Lower lobe of right lung (tissue), 2 donors: Measurements from ENCODE around the gene GRIP2. TPM values are rescaled to one million over a fixed set of nuclear protein-coding genes. Genes with fewer than 3 reads are reported as not detected.

Experiments
- ATAC-seq, 2 donors: fragments of 200-7000 bp; cut with Tn5 transposase; one replicate each; pipeline ENCODE4 v1.9.1; 2020 to 2022; ENCODE audit warnings: mild to moderate bottlenecking in 2 of 2, moderate library complexity in 2 of 2
- DNase-seq: peaks from one replicate; pipeline ENCODE4 v3.0.0-alpha.2; 2020
- H3K27ac ChIP-seq: fragments of 200-600 bp; one replicate; pipeline ENCODE4 v1.8.0; 2022
- H3K27me3 ChIP-seq: fragments of 200-600 bp; one replicate; pipeline ENCODE4 v1.8.0; 2022; ENCODE audit warnings: low read depth
- H3K36me3 ChIP-seq: fragments of 200-600 bp; one replicate; pipeline ENCODE4 v1.8.0; 2022; ENCODE audit warnings: mild to moderate bottlenecking
- H3K4me1 ChIP-seq: fragments of 200-600 bp; one replicate; pipeline ENCODE4 v1.8.0; 2022
- H3K4me3 ChIP-seq: fragments of 200-600 bp; one replicate; pipeline ENCODE4 v1.8.0; 2022; ENCODE audit warnings: mild to moderate bottlenecking
- H3K9me3 ChIP-seq: fragments of 200-600 bp; one replicate; pipeline ENCODE4 v1.8.0; 2022
- CTCF ChIP-seq: fragments of 200-600 bp; IDR thresholded peaks from one replicate; pipeline ENCODE4 v1.8.0; 2022; ENCODE audit warnings: antibody characterized with exemption, mild to moderate bottlenecking
- intact Hi-C: fragments of 100-400 bp; cut with DNase I; formaldehyde crosslinking; loops from one replicate; pipeline ENCODE4 v1.11.0; 2022
- total RNA-seq: library from RNA; stranded (reverse); fragmentation: NEBNext Ultra II Directional; extraction: Animal tissue kit (Norgen Biotek cat#: 25700); gene quantifications from one replicate; pipeline ENCODE4 v1.2.1, GENCODE V29; 2021
- donor health status: DM: no; HTN: yes; CAD: no; lungs with severe emphysema.

The GRIP2 gene
- total RNA-seq, 1 donor from 2014 or later = 1.1 TPM

DNA sequence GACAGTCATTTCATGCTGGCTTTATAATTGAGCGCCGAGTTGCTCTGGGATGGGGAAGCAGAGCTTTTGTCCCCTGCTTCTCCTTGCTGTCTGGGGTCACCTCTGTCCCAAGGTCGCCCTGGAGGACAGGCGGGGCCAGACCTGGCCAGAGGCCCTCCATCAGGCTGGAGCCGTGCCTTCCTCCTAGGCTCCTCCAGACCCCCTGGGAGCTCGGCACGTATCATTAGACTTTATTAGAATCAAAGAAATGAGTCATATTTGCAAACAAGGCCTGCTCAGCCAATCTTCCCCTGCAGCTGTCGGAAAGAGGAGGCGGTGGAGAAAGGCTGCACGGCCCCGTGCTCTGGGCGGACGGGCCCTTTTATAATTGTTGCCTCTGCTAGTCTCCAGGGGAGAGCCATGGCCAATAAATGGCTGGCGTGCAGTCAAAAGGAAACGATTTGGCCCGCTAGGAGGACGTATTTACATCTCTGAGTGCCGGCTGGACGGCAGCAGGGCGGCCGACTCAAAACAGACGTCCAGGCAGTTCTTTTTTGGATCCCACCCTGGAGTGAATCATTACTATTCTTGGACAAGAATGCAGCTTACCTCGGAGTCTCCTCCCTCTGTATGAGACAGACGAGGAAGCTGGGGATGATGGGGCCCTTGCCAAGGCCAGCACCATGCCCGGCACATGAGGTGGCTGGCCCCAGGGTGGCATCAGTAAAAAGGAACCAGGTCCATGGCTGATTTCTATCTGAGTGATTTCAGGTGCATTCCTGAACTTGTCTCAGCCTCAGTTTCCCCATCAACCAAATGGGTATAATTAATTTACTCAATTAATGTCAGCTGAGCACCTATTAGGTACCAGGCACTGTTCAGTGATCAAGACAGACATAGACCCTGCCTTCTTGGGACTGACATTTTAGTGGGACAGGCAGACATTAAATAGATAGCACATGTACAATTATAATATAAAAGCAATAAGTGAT lies 87.1 kb downstream of the GRIP2 start:
- Histone ChIP-seq H3K4me1 (peaks cover 40% of the 10 kb centered on the region), H3K9me3 (no peaks in the 10 kb centered on the region), H3K4me3 (no peak overlapping the region), H3K27me3 (no peaks in the 10 kb centered on the region), H3K27ac (peak overlapping the region; percentile 84), H3K36me3 (peaks cover 75% of the 10 kb centered on the region)
- intact Hi-C loops = no loop called here
- DNase-seq (peak; percentile 76), ATAC-seq (peak; percentile 79 to 86)
- no peak for TF ChIP-seq CTCF

- TF ChIP-seq CTCF = no peak
- no peaks in the 10 kb centered on the region for H3K9me3 ChIP-seq
- peak; percentile 26 to 40 for ATAC-seq
- DNase-seq = no peak
- H3K4me1 ChIP-seq = peaks cover 38% of the 10 kb centered on the region
- no peaks in the 10 kb centered on the region for H3K27me3 ChIP-seq
- H3K27ac ChIP-seq = peak overlapping the region; percentile 84
- H3K4me3 ChIP-seq = no peak overlapping the region
- intact Hi-C loops = no loop called here
- peaks cover 75% of the 10 kb centered on the region for H3K36me3 ChIP-seq
These were observed 88.0 kb downstream of the GRIP2 start for GRCh38 chr3:14451844-14452739.

GRCh38 chr3:14450922-14451606 lies 89.1 kb downstream of the GRIP2 start:
- DNase-seq (no peak), ATAC-seq (no peak)
- Histone ChIP-seq H3K4me3 (no peak overlapping the region), H3K36me3 (peaks cover 85% of the 10 kb centered on the region), H3K27ac (no peak overlapping the region), H3K27me3 (no peaks in the 10 kb centered on the region), H3K4me1 (peaks cover 38% of the 10 kb centered on the region), H3K9me3 (no peaks in the 10 kb centered on the region)
- intact Hi-C loops = no loop called here
- TF ChIP-seq CTCF = no peak

DNA sequence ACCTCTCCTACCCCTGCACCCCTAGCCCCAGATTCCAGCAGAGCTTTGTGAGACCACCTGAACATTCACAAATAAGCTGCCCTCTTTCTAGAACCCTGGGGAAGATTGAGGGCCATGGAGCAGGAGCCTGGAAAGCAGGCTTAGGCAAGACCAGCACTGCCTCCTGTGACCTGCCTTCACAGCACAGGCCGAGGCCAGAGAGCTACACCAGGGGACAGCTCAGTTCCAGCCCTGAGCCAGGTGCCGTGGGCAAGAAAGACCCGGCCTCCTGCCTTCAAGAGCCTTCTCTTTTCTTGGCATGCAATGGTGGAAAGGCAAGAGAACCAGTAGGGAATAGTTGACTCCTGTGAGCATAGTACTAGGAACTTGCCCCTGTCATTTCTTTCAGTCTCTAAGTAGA lies 89.6 kb downstream of the GRIP2 start:
- no peak overlapping the region for H3K4me3 ChIP-seq
- no peaks in the 10 kb centered on the region for H3K27me3 ChIP-seq
- peaks cover 38% of the 10 kb centered on the region for H3K4me1 ChIP-seq
- intact Hi-C loops = no loop called here
- no peaks in the 10 kb centered on the region for H3K9me3 ChIP-seq
- DNase-seq (no peak), ATAC-seq (no peak)
- H3K27ac ChIP-seq = no peak overlapping the region
- TF ChIP-seq CTCF = no peak
- peaks cover 87% of the 10 kb centered on the region for H3K36me3 ChIP-seq
